ENCODE data around the gene PIP.
"Not testable (repeated sequence)": the region's sequence is repeated elsewhere in the genome, so short reads cannot be mapped to it uniquely, and the experiment has no call there.

PIP gene, protein sequence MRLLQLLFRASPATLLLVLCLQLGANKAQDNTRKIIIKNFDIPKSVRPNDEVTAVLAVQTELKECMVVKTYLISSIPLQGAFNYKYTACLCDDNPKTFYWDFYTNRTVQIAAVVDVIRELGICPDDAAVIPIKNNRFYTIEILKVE

GRCh38 chr7:143131781-143132180 is at the start of gene PIP:
Gene PIP (plus strand): TSS chr7:143132077. CDS start chr7:143132117, 40 bp downstream.
- Histone ChIP-seq H3K27ac (peak within 1 kb of the TSS in 1 of 21 experiments; percentile 9), H3K4me3 (no peak within 1 kb of the TSS)

- no peak overlapping the region for H3K27ac ChIP-seq
- no peak overlapping the region for H3K4me3 ChIP-seq
These were observed 46.8 kb upstream of the PIP start for GRCh38 chr7:143085109-143085508.

DNA sequence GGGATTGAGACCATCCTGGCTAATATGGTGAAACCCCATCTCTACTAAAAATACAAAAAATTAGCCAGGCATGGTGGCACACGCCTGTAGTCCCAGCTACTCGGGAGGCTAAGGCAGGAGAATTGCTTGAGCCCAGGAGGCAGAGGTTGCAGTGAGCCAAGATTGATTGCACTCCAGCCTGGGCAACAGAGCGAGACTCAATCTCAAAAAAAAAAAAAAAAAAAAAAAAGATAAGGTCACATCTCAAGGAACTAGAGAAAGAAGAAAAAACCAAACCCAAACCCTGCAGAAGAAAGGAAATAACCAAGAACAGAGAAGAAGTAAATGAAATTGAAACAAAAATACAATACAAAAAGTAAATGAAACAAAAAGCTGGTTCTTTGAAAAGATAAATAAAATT is 46.3 kb upstream of the PIP start:
- H3K4me3 ChIP-seq, H3K27ac ChIP-seq: not testable (repeated sequence)

- not testable (repeated sequence) for H3K4me3 ChIP-seq, H3K27ac ChIP-seq
These were observed 43.2 kb upstream of the PIP start for GRCh38 chr7:143088549-143089231.

DNA sequence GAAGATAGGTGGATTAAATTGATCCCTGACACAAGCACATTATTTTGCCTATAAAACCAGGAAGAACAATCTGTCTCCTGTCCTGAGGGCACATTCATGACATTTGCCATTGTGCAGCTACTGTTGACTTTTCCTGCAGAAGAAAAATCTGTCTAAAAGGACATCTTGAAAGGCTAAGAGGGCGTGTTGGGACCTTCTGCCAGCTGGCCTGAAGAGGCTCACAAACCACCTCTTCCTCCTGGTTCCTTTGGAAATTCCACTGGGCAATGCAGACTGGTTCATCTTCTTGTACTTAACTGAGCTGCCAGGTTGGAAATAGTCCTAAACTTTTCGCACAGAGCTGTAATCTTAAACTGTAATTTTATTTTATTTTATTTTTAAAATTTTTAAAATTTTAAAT is 35.7 kb upstream of the PIP start:
- Histone ChIP-seq H3K27ac (no peak overlapping the region), H3K4me3 (no peak overlapping the region)

DNA sequence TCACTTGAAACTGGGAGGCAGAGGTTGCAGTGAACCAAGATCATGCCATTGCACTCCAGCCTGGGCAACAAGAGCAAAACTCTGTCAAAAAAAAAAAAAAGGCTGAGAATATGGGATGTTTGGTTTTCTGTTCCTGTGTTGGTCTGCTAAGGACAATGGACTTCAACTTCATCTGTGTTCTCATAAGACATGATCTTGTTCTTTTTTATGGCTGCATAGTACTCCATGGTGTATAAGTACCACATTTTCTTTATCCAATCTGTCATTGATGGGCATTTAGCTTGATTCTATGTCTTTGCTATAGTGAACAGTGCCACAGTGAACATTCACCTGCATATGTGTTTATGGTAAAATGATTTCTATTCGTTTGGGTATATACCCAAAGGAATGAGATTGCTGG is 32.3 kb upstream of the PIP start:
- H3K27ac ChIP-seq, H3K4me3 ChIP-seq: not testable (repeated sequence)

DNA sequence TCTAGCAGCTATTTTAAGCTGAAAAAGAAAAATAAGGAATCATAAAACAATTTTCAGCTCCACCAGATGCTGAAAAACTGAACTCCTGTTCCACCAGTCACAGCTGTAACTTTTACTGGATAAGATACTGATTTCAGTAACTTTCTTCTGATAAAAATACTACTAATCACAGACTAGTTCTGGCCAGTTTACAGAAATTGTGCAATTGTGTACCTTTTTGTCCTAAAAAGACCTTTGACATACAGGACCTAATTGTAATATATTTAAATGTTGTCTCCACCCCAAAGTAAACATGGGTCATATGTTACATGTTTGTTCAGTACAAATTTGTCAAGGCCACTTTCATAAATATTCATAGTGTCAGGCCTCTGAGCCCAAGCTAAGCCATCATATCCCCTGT is 27.1 kb upstream of the PIP start:
- Histone ChIP-seq H3K27ac (no peak overlapping the region), H3K4me3 (no peak overlapping the region)

GRCh38 chr7:143108019-143108418 is 23.9 kb upstream of the PIP start:
- H3K4me3 ChIP-seq, result not testable (repeated sequence)

GRCh38 chr7:143117395-143117794 is 14.5 kb upstream of the PIP start:
- H3K4me3 ChIP-seq, result no peak overlapping the region

More at GRCh38 chr7:143108019-143108418, 23.9 kb upstream of the PIP start:
- not testable (repeated sequence) for H3K27ac ChIP-seq

GRCh38 chr7:143120691-143121405 is 11.0 kb upstream of the PIP start:
- Histone ChIP-seq H3K27ac (no peak overlapping the region), H3K4me3 (no peak overlapping the region)

More at GRCh38 chr7:143117395-143117794, 14.5 kb upstream of the PIP start:
- no peak overlapping the region for H3K27ac ChIP-seq

- not testable (repeated sequence) for H3K27ac ChIP-seq, H3K4me3 ChIP-seq
These were observed 8.6 kb upstream of the PIP start for GRCh38 chr7:143123326-143123725.

GRCh38 chr7:143126146-143126545 is 5.7 kb upstream of the PIP start:
- Histone ChIP-seq H3K27ac (no peak overlapping the region), H3K4me3 (no peak overlapping the region)

GRCh38 chr7:143129051-143129450 is 2.8 kb upstream of the PIP start:
- H3K4me3 ChIP-seq, result no peak overlapping the region
- no peak overlapping the region for H3K27ac ChIP-seq

DNA sequence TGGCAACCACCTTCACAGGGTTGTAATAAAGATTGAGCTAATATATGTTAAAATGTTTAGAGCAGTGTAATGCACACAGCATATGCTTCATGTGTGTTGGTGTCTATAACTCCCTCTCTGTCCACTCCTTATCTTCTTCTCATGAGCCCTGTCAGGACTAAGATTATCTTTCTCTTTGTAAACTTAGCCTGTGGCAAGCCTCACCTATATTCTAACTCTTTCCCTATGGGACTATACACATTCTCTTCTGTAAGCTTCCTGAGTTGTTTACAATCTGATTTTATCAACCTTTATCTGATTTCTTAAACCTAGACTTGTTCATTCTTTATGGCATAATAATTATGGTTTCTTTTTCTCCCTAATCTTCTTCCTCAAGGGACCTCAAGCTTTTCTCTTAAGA is 2.4 kb upstream of the PIP start:
- no peak overlapping the region for H3K4me3 ChIP-seq
- no peak overlapping the region for H3K27ac ChIP-seq

- Histone ChIP-seq H3K4me3 (no peak overlapping the region), H3K27ac (no peak overlapping the region)
These were observed 1.3 kb upstream of the PIP start for GRCh38 chr7:143130541-143130940.

GRCh38 chr7:143147070-143147469 is 15.2 kb downstream of the PIP start:
- Histone ChIP-seq H3K27ac (no peak overlapping the region), H3K4me3 (no peak overlapping the region)

- Histone ChIP-seq H3K27ac (no peak overlapping the region), H3K4me3 (no peak overlapping the region)
These were observed 16.2 kb downstream of the PIP start for GRCh38 chr7:143148050-143148449.

DNA sequence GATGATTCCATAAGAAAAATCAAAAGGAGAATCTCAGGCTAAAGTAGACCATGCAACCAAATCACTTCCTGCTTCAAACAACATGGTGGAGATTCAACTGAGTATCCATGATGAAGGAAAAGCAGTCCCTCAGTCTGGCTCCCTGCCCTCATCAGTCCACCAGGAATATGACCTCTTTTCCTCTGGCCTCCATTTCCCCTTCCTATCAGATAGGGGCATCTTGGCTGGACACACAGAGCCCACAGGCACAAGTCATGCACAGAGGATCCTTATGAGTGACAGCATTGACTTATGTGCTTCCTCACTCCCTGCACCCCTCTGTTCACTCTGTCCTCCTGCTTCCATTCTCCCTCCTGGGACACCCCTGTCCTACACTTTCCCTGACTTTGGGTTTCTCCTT is 16.8 kb downstream of the PIP start:
- Histone ChIP-seq H3K4me3 (no peak overlapping the region), H3K27ac (no peak overlapping the region)

DNA sequence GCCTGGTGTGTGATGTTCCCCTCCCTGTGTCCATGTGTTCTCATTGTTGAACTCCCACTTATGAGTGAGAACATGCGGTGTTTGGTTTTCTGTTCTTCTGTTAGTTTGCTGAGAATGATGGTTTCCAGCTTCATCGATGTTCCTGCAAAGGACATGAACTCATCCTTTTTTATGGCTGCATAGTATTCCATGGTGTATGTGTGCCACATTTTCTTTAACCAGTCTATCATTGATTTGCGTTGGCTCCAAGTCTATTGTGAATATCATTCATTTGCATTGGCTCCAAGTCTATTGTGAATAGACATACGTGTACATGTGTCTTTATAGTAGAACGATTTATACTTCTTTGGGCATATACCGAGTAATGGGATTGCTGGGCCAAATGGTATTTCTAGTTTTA is 18.8 kb downstream of the PIP start:
- not testable (repeated sequence) for H3K4me3 ChIP-seq, H3K27ac ChIP-seq

GRCh38 chr7:143158617-143159016 is 26.7 kb downstream of the PIP start:
- not testable (repeated sequence) for H3K4me3 ChIP-seq, H3K27ac ChIP-seq

GRCh38 chr7:143171697-143172096 is 39.8 kb downstream of the PIP start:
- Histone ChIP-seq H3K4me3 (no peak overlapping the region), H3K27ac (no peak overlapping the region)
